ENCODE results near the gene PTPRN2. TPM values are rescaled to one million over a fixed set of nuclear protein-coding genes. Genes with fewer than 3 reads are reported as not detected.

The PTPRN2 gene
- polyA plus RNA-seq, 1 of the 3 experiments (the other 2 are of a cell fraction) = 4.0 TPM

- CTCF ChIA-PET = no interaction called here
- H3K4me2 ChIP-seq = no peak overlapping the region
These were observed 934.4 kb downstream of the PTPRN2 start for GRCh38 chr7:157652954-157653826.

GRCh38 chr7:157652161-157652953 is 935.3 kb downstream of the PTPRN2 start:
- Histone ChIP-seq H3K9me3 (no peaks in the 10 kb centered on the region), H3K36me3 (replicated peaks in 1 of 2; ENCODE audit: control insufficient read depth in 1 of 2, insufficient read depth in 2 of 2, low read length in 1 of 2) (peaks cover 0 to 4% of the 10 kb centered on the region in 2 experiments), H3K79me2 (ENCODE audit: insufficient read depth) (no peaks in the 10 kb centered on the region), H3K27me3 (ENCODE audit: insufficient read depth) (no peaks in the 10 kb centered on the region), H4K20me1 (ENCODE audit: insufficient read depth) (no peaks in the 10 kb centered on the region), H3K9me2 (no peaks in the 10 kb centered on the region), H3K27ac (ENCODE audit: low read depth in 2 of 2, low read length in 1 of 2) (no peak overlapping the region), H2AFZ (ENCODE audit: low read depth) (no peak overlapping the region), H3K4me2 (no peak overlapping the region), H3F3A (replicated peaks; ENCODE audit: insufficient read depth) (no peaks in the 10 kb centered on the region), H3K4me3 (ENCODE audit: low read depth in 2 of 2, low read length in 1 of 2) (no peak overlapping the region), H3K4me1 (ENCODE audit: control insufficient read depth in 1 of 2, insufficient read depth in 2 of 2, low read depth in 1 of 2, low read length in 1 of 2) (no peaks in the 10 kb centered on the region), H3K9ac (no peak overlapping the region)
- 84% methylated on average over 14 of the region's 18 CpGs for WGBS (ENCODE audit: low lambda C conversion rate)
- POLR2A ChIA-PET = no interaction called here
- peak; percentile 31 for DNase-seq
- TF ChIP-seq GATA2 (CRISPR knock-in tag; IDR thresholded peaks at IDR 0.05) (no peak), RCOR1 (IDR thresholded peaks at IDR 0.05; ENCODE audit: low read length) (no peak), SMC3 (IDR thresholded peaks at IDR 0.05; ENCODE audit: low read depth, low read length) (no peak), GABPA (IDR thresholded peaks at IDR 0.05; ENCODE audit: low read depth) (no peak), CHD2 (IDR thresholded peaks at IDR 0.05; ENCODE audit: low read length, partially characterized antibody) (no peak), FOXM1 (IDR thresholded peaks at IDR 0.05; ENCODE audit: low read depth) (no peak), USF1 (IDR thresholded peaks at IDR 0.05; ENCODE audit: borderline replicate concordance, low read depth) (no peak), TCF12 (IDR thresholded peaks at IDR 0.05) (no peak), NFIC (IDR thresholded peaks at IDR 0.05; ENCODE audit: borderline replicate concordance) (no peak), ELF1 (IDR thresholded peaks at IDR 0.05) (no peak), FOXJ3 (CRISPR knock-in tag; IDR thresholded peaks at IDR 0.05) (no peak), RXRA (IDR thresholded peaks at IDR 0.05; ENCODE audit: borderline replicate concordance, low read depth) (no peak), PBX3 (IDR thresholded peaks at IDR 0.05) (no peak), EZH2phosphoT487 (IDR thresholded peaks at IDR 0.05; ENCODE audit: borderline replicate concordance, low read depth) (no peak), TEAD4 (IDR thresholded peaks at IDR 0.05; ENCODE audit: borderline replicate concordance, insufficient read depth) (no peak), JUND (IDR thresholded peaks at IDR 0.05) (no peak), FOSL2 (IDR thresholded peaks at IDR 0.05; ENCODE audit: borderline replicate concordance, low read depth) (no peak), NRF1 (IDR thresholded peaks at IDR 0.05; ENCODE audit: low read depth, low read length) (no peak)
- CTCF ChIA-PET = interaction anchor here (0.6 kb wide), 1 partner anchor 93 kb away, joined by 3 read pairs; no protein-coding TSS in a partner anchor

More at GRCh38 chr7:157652954-157653826, 934.4 kb downstream of the PTPRN2 start:
- no peaks in the 10 kb centered on the region for H3K9me2 ChIP-seq
- peak; percentile 21 for DNase-seq
- no peaks in the 10 kb centered on the region for H4K20me1 ChIP-seq (ENCODE audit: insufficient read depth)
- H2AFZ ChIP-seq (ENCODE audit: low read depth) = no peak overlapping the region
- H3K79me2 ChIP-seq (ENCODE audit: insufficient read depth) = no peaks in the 10 kb centered on the region
- no peak overlapping the region for H3K4me3 ChIP-seq (ENCODE audit: low read depth in 2 of 2, low read length in 1 of 2)
- H3K27ac ChIP-seq (ENCODE audit: low read depth in 2 of 2, low read length in 1 of 2) = no peak overlapping the region
- POLR2A ChIA-PET = no interaction called here
- TF ChIP-seq EP300 (IDR thresholded peaks at IDR 0.05; ENCODE audit: borderline replicate concordance in 1 of 2, low read depth in 1 of 2, low read length in 1 of 2) = no peak
- TF ChIP-seq TCF12 (IDR thresholded peaks at IDR 0.05) = no peak
- no peak for TF ChIP-seq JUND (IDR thresholded peaks at IDR 0.05)
- TF ChIP-seq POLR2AphosphoS5 (IDR thresholded peaks at IDR 0.05; ENCODE audit: low read depth, low read length) = no peak
- no peak for TF ChIP-seq GABPA (IDR thresholded peaks at IDR 0.05; ENCODE audit: low read depth)
- TF ChIP-seq TAF1 (IDR thresholded peaks at IDR 0.05; ENCODE audit: borderline replicate concordance, low read depth, low read length) = no peak
- no peak for TF ChIP-seq RCOR1 (IDR thresholded peaks at IDR 0.05; ENCODE audit: low read length)
- no peak for TF ChIP-seq MEF2A (IDR thresholded peaks at IDR 0.05; ENCODE audit: borderline replicate concordance, low read depth)
- no peak for TF ChIP-seq YY1 (IDR thresholded peaks at IDR 0.05; ENCODE audit: low read depth)
- no peak for TF ChIP-seq FOXM1 (IDR thresholded peaks at IDR 0.05; ENCODE audit: low read depth)
- TF ChIP-seq ELF1 (IDR thresholded peaks at IDR 0.05) = no peak
- no peak for TF ChIP-seq CHD2 (IDR thresholded peaks at IDR 0.05; ENCODE audit: low read length, partially characterized antibody)
- TF ChIP-seq IRF3 (IDR thresholded peaks at IDR 0.05; ENCODE audit: low read depth, low read length) = no peak
- TF ChIP-seq MXI1 (IDR thresholded peaks at IDR 0.05; ENCODE audit: low read depth, low read length) = no peak
- no peak for TF ChIP-seq TEAD4 (IDR thresholded peaks at IDR 0.05; ENCODE audit: borderline replicate concordance, insufficient read depth)
- TF ChIP-seq NFIC (IDR thresholded peaks at IDR 0.05; ENCODE audit: borderline replicate concordance) = no peak
- H3F3A ChIP-seq (replicated peaks; ENCODE audit: insufficient read depth) = no peaks in the 10 kb centered on the region
- H3K36me3 ChIP-seq (replicated peaks in 1 of 2; ENCODE audit: control insufficient read depth in 1 of 2, insufficient read depth in 2 of 2, low read length in 1 of 2) = peaks cover 0 to 4% of the 10 kb centered on the region in 2 experiments
- H3K9me3 ChIP-seq = no peaks in the 10 kb centered on the region
- no peaks in the 10 kb centered on the region for H3K27me3 ChIP-seq (ENCODE audit: insufficient read depth)
- H3K9ac ChIP-seq = no peak overlapping the region
- 87% methylated on average over 28 of the region's 32 CpGs for WGBS (ENCODE audit: low lambda C conversion rate)
- no peaks in the 10 kb centered on the region for H3K4me1 ChIP-seq (ENCODE audit: control insufficient read depth in 1 of 2, insufficient read depth in 2 of 2, low read depth in 1 of 2, low read length in 1 of 2)
